ENCODE measurements around the gene CNTNAP2. TPM values are rescaled to one million over a fixed set of nuclear protein-coding genes. Genes with fewer than 3 reads are reported as not detected.

The CNTNAP2 gene
- total RNA-seq, 1 experiment from 2014 or later: 0.03 TPM

- no peaks in the 10 kb centered on the region for H3K27me3 ChIP-seq (ENCODE audit: control insufficient read depth, insufficient read depth, low read length)
- intact Hi-C loops (cut with micrococcal nuclease; ENCODE audit: unreplicated experiment): no loop called here
- TF ChIP-seq REST (IDR thresholded peaks at IDR 0.05; ENCODE audit: insufficient read depth in 1 of 2, low read depth in 2 of 2, low read length in 1 of 2): no peak
- no peak for TF ChIP-seq POLR2AphosphoS5 (IDR thresholded peaks at IDR 0.05; ENCODE audit: low read depth, low read length)
- no peak for TF ChIP-seq SIN3A (IDR thresholded peaks at IDR 0.05; ENCODE audit: borderline replicate concordance, insufficient read depth, low read depth, low read length)
- TF ChIP-seq CTCF (IDR thresholded peaks at IDR 0.05): no peak
- no peak for TF ChIP-seq TCF7L2 (IDR thresholded peaks at IDR 0.05; ENCODE audit: low read depth, low read length)
These were observed 369.9 kb downstream of the CNTNAP2 start for GRCh38 chr7:146486519-146486918.

GRCh38 chr7:146492017-146492416, 375.4 kb downstream of the CNTNAP2 start:
- no peak for ATAC-seq
- Histone ChIP-seq H3K27me3 (ENCODE audit: control insufficient read depth, insufficient read depth, low read length) (no peaks in the 10 kb centered on the region), H3K9me3 (ENCODE audit: control insufficient read depth, insufficient read depth, low read depth, low read length) (no peaks in the 10 kb centered on the region), H3K4me1 (ENCODE audit: control insufficient read depth, insufficient read depth, low read length) (no peaks in the 10 kb centered on the region), H3K27ac (ENCODE audit: low read length) (no peak overlapping the region), H3K4me3 (ENCODE audit: low read depth in 2 of 2, low read length in 2 of 2) (no peak overlapping the region), H3K36me3 (ENCODE audit: control insufficient read depth, insufficient read depth, low read length) (no peaks in the 10 kb centered on the region)
- in situ Hi-C loops (cut with HindIII; ENCODE audit: low pct_unique_long_range_greater_than_20kb, low sequenced_read_pairs): no loop called here
- DNase-seq (ENCODE audit: low read depth, low spot score): no peak
- intact Hi-C loops (cut with micrococcal nuclease; ENCODE audit: unreplicated experiment): no loop called here
- ChIA-PET POLR2A (no interaction called here), CTCF (no interaction called here)
- TF ChIP-seq TCF7L2 (IDR thresholded peaks at IDR 0.05; ENCODE audit: low read depth, low read length) (no peak), POLR2AphosphoS5 (IDR thresholded peaks at IDR 0.05; ENCODE audit: low read depth, low read length) (no peak), CTCF (IDR thresholded peaks at IDR 0.05) (no peak), SIN3A (IDR thresholded peaks at IDR 0.05; ENCODE audit: borderline replicate concordance, insufficient read depth, low read depth, low read length) (no peak), REST (IDR thresholded peaks at IDR 0.05; ENCODE audit: insufficient read depth in 1 of 2, low read depth in 2 of 2, low read length in 1 of 2) (no peak)
- no TSS peak for BruUV-seq (replicated peaks)

More at GRCh38 chr7:146486519-146486918, 369.9 kb downstream of the CNTNAP2 start:
- Histone ChIP-seq H3K9me3 (ENCODE audit: control insufficient read depth, insufficient read depth, low read depth, low read length) (no peaks in the 10 kb centered on the region), H3K4me3 (ENCODE audit: low read depth in 2 of 2, low read length in 2 of 2) (no peak overlapping the region), H3K27ac (ENCODE audit: low read length) (no peak overlapping the region), H3K36me3 (ENCODE audit: control insufficient read depth, insufficient read depth, low read length) (no peaks in the 10 kb centered on the region), H3K4me1 (ENCODE audit: control insufficient read depth, insufficient read depth, low read length) (no peaks in the 10 kb centered on the region)
- no peak for ATAC-seq
- ChIA-PET POLR2A (no interaction called here), CTCF (no interaction called here)
- no TSS peak for BruUV-seq (replicated peaks)
- DNase-seq (ENCODE audit: low read depth, low spot score): no peak
- in situ Hi-C loops (cut with HindIII; ENCODE audit: low pct_unique_long_range_greater_than_20kb, low sequenced_read_pairs): no loop called here
